ENCODE results near the gene FLT4.

DNA sequence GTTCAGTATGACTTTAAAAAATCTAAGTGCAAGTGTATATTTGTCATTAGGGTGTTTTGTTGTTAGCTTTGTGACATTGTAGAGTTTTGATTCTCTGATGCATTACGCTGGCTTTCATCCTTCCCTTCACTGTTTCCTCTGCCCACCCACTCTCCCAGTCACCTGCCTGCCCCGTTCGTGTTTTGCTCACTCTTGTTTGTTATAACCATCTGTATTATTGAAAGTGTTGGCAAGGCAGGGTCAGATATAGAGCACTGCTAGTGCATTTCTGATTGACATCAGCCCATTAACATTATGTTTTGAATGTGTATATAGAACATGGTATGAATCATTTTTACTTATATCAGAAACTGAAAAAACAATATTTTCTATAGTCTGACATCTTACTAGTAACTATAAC lies 85.4 kb downstream of the FLT4 start:
- no peak for TF ChIP-seq POLR2A (IDR thresholded peaks at IDR 0.05; ENCODE audit: low read length)
- no peak for TF ChIP-seq RAD21 (conservative IDR thresholded peaks at IDR 0.05 in 1 of 2, IDR thresholded peaks at IDR 0.05 in 1 of 2)
- TF ChIP-seq MAX (IDR thresholded peaks at IDR 0.05): no peak
- TF ChIP-seq, protein P1, sequence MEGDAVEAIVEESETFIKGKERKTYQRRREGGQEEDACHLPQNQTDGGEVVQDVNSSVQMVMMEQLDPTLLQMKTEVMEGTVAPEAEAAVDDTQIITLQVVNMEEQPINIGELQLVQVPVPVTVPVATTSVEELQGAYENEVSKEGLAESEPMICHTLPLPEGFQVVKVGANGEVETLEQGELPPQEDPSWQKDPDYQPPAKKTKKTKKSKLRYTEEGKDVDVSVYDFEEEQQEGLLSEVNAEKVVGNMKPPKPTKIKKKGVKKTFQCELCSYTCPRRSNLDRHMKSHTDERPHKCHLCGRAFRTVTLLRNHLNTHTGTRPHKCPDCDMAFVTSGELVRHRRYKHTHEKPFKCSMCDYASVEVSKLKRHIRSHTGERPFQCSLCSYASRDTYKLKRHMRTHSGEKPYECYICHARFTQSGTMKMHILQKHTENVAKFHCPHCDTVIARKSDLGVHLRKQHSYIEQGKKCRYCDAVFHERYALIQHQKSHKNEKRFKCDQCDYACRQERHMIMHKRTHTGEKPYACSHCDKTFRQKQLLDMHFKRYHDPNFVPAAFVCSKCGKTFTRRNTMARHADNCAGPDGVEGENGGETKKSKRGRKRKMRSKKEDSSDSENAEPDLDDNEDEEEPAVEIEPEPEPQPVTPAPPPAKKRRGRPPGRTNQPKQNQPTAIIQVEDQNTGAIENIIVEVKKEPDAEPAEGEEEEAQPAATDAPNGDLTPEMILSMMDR (IDR thresholded peaks at IDR 0.05): no peak
- no peak for TF ChIP-seq SMC3 (IDR thresholded peaks at IDR 0.05)
- no peak for TF ChIP-seq JUNB (IDR thresholded peaks at IDR 0.05)
- no peak for TF ChIP-seq MAFK (IDR thresholded peaks at IDR 0.05; ENCODE audit: partially characterized antibody)
- no peak for TF ChIP-seq MAZ (IDR thresholded peaks at IDR 0.05; ENCODE audit: borderline replicate concordance, low read depth, low read length)
- TF ChIP-seq RCOR1 (IDR thresholded peaks at IDR 0.05; ENCODE audit: low read depth, low read length): no peak
- no peak for TF ChIP-seq MYC (IDR thresholded peaks at IDR 0.05; ENCODE audit: borderline replicate concordance, low read length)
- TF ChIP-seq EP300 (IDR thresholded peaks at IDR 0.05): no peak
- TF ChIP-seq, protein P2, sequence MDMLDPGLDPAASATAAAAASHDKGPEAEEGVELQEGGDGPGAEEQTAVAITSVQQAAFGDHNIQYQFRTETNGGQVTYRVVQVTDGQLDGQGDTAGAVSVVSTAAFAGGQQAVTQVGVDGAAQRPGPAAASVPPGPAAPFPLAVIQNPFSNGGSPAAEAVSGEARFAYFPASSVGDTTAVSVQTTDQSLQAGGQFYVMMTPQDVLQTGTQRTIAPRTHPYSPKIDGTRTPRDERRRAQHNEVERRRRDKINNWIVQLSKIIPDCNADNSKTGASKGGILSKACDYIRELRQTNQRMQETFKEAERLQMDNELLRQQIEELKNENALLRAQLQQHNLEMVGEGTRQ (IDR thresholded peaks at IDR 0.05): no peak

All from A549 (cell line).